ENCODE measurements around the gene PLEK. TPM values are rescaled to one million over a fixed set of nuclear protein-coding genes. Genes with fewer than 3 reads are reported as not detected.

PLEK gene, protein sequence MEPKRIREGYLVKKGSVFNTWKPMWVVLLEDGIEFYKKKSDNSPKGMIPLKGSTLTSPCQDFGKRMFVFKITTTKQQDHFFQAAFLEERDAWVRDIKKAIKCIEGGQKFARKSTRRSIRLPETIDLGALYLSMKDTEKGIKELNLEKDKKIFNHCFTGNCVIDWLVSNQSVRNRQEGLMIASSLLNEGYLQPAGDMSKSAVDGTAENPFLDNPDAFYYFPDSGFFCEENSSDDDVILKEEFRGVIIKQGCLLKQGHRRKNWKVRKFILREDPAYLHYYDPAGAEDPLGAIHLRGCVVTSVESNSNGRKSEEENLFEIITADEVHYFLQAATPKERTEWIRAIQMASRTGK
- not detected for total RNA-seq (2021; fragmentation: NEBNext Ultra II Directional; extraction: Animal tissue kit (Norgen Biotek cat#: 25700))
- long read RNA-seq, result 0 reads

DNA sequence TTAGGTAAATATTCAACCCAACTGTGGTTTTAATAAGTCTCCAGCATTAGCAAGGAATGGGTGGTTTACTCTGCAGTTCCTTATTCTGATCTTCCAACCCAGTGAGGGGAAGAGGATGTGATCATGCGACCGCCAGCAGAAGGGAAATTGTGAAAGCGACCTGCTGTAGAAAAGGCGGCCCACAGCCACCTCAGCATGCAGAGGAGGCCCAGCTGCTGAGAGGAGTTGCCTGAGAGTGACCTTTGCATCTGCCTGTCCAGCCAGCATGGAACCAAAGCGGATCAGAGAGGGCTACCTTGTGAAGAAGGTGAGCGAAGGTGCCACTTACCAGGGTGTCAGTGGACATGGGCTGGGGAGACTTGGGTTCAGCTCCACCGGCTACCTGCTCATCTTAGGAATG is at the start of gene PLEK:
Gene PLEK (plus strand): TSS at position 196 of the 400 bp plus-strand sequence. CDS start 70 bp downstream, at position 266.
- Mint-ChIP-seq H3K27ac (no peak within 1 kb of the TSS), H3K4me1 (ENCODE audit: low read depth) (peaks cover 16% of the 10 kb centered on the region), H3K4me3 (no peak within 1 kb of the TSS), H3K36me3 (ENCODE audit: low read depth) (no peaks in the 10 kb centered on the region), H3K27me3 (ENCODE audit: insufficient read depth) (peaks cover 12% of the 10 kb centered on the region), H3K9me3 (peaks cover 5% of the 10 kb centered on the region; the same call in 1 of the 2 replicates)
- no peak for DNase-seq
- TF ChIP-seq, protein P1, sequence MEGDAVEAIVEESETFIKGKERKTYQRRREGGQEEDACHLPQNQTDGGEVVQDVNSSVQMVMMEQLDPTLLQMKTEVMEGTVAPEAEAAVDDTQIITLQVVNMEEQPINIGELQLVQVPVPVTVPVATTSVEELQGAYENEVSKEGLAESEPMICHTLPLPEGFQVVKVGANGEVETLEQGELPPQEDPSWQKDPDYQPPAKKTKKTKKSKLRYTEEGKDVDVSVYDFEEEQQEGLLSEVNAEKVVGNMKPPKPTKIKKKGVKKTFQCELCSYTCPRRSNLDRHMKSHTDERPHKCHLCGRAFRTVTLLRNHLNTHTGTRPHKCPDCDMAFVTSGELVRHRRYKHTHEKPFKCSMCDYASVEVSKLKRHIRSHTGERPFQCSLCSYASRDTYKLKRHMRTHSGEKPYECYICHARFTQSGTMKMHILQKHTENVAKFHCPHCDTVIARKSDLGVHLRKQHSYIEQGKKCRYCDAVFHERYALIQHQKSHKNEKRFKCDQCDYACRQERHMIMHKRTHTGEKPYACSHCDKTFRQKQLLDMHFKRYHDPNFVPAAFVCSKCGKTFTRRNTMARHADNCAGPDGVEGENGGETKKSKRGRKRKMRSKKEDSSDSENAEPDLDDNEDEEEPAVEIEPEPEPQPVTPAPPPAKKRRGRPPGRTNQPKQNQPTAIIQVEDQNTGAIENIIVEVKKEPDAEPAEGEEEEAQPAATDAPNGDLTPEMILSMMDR (IDR thresholded peaks at IDR 0.05), result no peak

DNA sequence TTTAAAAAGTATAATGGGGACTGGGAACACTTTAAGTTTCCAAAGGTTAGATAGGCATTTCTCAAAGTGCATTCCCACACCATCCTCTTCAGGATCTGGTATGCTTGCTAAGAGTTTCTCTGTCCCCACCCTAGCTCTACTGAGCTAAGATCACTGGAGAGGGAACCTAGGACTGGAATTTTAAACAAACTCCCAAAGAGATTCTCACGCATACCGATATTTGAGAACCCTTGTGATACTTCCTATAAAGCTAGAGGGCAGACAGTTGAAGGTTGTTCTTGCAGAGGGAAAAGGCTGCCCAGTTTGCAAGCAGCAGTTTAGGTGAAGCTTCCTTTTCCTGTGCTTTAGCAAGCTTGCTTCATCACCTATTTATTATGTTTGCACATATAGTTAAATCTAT is 49.0 kb upstream of the PLEK start:
- Mint-ChIP-seq H3K9me3 (no peaks in the 10 kb centered on the region), H3K36me3 (ENCODE audit: low read depth) (peaks cover 34% of the 10 kb centered on the region), H3K4me1 (ENCODE audit: low read depth) (peaks cover 34% of the 10 kb centered on the region), H3K4me3 (no peak overlapping the region), H3K27me3 (ENCODE audit: insufficient read depth) (no peaks in the 10 kb centered on the region), H3K27ac (no peak overlapping the region)
- no peak for DNase-seq
- TF ChIP-seq, protein P1 (IDR thresholded peaks at IDR 0.05), result no peak

DNA sequence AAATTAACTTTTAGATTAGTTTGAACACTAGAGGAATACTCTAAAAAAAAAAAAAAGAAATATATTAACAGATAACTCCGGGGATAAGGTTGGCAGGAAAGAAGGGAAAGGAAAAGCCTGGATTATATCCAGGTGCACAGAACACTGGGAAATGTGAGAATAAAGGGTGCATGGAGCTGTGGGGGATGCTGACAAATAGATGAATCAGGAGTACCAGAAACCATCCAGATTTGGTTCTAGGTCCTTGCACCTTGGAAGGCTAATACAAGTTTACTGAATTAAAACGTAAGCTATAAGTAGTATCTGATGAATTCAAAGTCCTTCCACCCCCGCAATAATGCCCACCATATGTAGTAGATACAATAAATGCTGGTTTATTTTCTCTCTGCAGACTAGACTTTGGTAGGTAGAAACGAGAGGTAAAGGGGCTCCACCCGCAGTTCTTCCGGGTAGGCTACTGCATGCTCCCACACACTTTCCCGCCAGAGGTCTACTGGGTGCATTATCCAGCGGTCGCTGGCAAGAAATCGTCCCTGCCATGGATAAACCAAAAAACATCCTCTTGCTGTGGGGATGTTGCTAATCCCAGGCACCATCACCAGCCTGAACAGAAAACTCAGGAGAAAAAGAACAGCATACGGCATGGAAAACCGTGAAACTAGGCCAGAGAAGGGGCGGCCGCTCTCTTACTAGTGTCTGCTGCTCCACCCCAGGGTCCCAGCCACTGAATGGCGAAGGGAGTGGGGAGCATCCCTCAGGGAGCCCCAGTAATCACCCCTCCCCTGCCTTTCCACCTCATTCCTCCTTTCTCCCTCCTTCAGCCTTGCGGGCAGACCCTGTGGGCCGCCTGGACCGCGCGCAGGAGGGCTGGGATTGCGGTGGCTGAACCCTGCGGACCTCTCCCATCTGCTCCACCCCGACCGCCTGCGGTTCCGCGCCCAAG is 46.8 kb upstream of the PLEK start:
- Mint-ChIP-seq H3K4me3 (peak overlapping the region; percentile 96), H3K4me1 (ENCODE audit: low read depth) (peaks cover 33% of the 10 kb centered on the region), H3K27ac (peak overlapping the region; percentile 90), H3K9me3 (no peaks in the 10 kb centered on the region), H3K27me3 (ENCODE audit: insufficient read depth) (no peaks in the 10 kb centered on the region), H3K36me3 (ENCODE audit: low read depth) (peaks cover 29% of the 10 kb centered on the region)
- DNase-seq, result no peak
- TF ChIP-seq, protein P1 (IDR thresholded peaks at IDR 0.05), result no peak

DNA sequence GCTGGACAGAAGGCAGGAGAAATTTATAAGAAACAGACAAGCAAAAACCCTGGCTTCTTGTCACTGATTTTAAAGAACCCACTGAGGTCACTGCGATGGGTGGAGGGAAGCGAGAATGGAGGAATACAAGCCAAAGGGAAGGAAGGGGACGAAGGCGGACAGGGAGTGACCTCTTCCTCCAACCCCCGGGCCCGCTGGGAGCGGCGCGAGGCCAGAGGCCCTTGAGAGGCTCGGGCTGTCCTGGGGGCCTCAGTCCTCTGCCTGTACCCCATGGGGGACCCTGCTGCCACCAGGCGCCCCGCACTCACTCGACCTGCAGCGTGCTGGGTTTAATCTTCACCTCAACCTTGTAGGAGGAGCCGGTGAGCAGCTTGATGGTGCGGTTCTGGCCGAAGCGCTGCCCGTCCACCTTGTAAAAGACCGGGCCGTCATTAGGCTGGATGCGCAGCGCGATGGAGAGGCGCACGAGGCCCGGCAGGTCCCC is 46.1 kb upstream of the PLEK start:
- Mint-ChIP-seq H3K4me1 (ENCODE audit: low read depth) (peaks cover 33% of the 10 kb centered on the region), H3K36me3 (ENCODE audit: low read depth) (peaks cover 26% of the 10 kb centered on the region), H3K9me3 (no peaks in the 10 kb centered on the region), H3K4me3 (peak overlapping the region; percentile 96), H3K27ac (peak overlapping the region; percentile 90), H3K27me3 (ENCODE audit: insufficient read depth) (no peaks in the 10 kb centered on the region)
- TF ChIP-seq, protein P1 (IDR thresholded peaks at IDR 0.05), result no peak
- DNase-seq, result peak; percentile 8

DNA sequence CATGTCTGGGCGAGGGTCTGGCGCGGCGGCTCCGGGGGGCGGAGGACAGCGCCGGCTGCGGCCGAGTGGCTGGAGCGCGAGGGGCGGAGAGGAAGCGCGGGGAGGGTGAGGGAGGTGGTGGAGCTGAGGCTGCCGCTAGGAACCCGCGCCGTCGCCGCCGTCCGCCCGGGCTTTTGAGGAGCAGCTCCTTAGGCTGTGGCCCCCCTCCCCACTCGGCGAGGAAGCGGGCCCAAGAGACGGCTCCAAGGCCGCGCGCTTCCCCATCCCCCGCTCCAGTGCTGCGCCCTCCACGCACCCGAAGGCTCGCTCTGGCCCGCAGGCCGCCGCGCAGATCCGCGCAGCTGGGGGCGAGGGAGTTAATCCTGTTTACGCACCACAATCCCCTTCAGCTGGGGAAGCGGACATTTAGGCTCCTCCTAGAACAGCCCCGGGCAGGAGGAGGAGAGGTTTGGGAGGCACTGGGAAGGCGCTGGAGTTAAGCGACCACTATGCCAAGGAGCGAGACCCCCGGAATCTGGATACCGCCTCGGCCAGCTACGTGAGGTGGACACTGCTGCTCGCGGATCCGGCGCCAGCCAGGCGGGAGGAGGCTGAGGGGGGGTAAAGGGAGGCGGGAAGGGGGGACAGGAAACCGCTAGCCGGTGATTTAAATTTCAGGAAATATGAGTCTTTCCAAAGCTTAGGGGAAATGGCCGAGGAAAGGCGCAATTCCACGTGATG is 45.5 kb upstream of the PLEK start, which contains the start of gene CNRIP1:
Gene CNRIP1 (minus strand): TSS at position 552 of the 720 bp plus-strand sequence. CDS start 549 bp downstream, at position 3.
- no peaks in the 10 kb centered on the region for H3K27me3 Mint-ChIP-seq (ENCODE audit: insufficient read depth)
- peaks cover 33% of the 10 kb centered on the region for H3K4me1 Mint-ChIP-seq (ENCODE audit: low read depth)
- no peaks in the 10 kb centered on the region for H3K9me3 Mint-ChIP-seq
- H3K36me3 Mint-ChIP-seq (ENCODE audit: low read depth), result peaks cover 21% of the 10 kb centered on the region
- DNase-seq, result peak; percentile 74
- peak within 1 kb of the TSS; percentile 90 for H3K27ac Mint-ChIP-seq
- TF ChIP-seq, protein P1 (IDR thresholded peaks at IDR 0.05), result no peak
- peak within 1 kb of the TSS; percentile 96 for H3K4me3 Mint-ChIP-seq
